DND-41 (cell line): ENCODE measurements around the gene MINDY4.

Experiments
- EZH2 ChIP-seq: IDR thresholded peaks from 3 replicates; pipeline ENCODE4 v1.6.1; 2012; ENCODE audit warnings: borderline replicate concordance, low read depth, mild to moderate bottlenecking, moderate library complexity, low read length, inconsistent platforms; ENCODE audit not compliant: severe bottlenecking
- TF ChIP-seq, protein P1 (sequence below): IDR thresholded peaks from 2 replicates; pipeline ENCODE4 v1.5.1; 2012; ENCODE audit warnings: borderline replicate concordance, low read length, moderate library complexity, mild to moderate bottlenecking; ENCODE audit not compliant: poor library complexity, severe bottlenecking; ENCODE audit errors: extremely low read depth

GRCh38 chr7:30879139-30880124 is 108.2 kb downstream of the MINDY4 start:
- TF ChIP-seq, protein P1, sequence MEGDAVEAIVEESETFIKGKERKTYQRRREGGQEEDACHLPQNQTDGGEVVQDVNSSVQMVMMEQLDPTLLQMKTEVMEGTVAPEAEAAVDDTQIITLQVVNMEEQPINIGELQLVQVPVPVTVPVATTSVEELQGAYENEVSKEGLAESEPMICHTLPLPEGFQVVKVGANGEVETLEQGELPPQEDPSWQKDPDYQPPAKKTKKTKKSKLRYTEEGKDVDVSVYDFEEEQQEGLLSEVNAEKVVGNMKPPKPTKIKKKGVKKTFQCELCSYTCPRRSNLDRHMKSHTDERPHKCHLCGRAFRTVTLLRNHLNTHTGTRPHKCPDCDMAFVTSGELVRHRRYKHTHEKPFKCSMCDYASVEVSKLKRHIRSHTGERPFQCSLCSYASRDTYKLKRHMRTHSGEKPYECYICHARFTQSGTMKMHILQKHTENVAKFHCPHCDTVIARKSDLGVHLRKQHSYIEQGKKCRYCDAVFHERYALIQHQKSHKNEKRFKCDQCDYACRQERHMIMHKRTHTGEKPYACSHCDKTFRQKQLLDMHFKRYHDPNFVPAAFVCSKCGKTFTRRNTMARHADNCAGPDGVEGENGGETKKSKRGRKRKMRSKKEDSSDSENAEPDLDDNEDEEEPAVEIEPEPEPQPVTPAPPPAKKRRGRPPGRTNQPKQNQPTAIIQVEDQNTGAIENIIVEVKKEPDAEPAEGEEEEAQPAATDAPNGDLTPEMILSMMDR, result no peak
- no peak for TF ChIP-seq EZH2
